ENCODE data around the gene EEIG1.

Gene EEIG1

DNA sequence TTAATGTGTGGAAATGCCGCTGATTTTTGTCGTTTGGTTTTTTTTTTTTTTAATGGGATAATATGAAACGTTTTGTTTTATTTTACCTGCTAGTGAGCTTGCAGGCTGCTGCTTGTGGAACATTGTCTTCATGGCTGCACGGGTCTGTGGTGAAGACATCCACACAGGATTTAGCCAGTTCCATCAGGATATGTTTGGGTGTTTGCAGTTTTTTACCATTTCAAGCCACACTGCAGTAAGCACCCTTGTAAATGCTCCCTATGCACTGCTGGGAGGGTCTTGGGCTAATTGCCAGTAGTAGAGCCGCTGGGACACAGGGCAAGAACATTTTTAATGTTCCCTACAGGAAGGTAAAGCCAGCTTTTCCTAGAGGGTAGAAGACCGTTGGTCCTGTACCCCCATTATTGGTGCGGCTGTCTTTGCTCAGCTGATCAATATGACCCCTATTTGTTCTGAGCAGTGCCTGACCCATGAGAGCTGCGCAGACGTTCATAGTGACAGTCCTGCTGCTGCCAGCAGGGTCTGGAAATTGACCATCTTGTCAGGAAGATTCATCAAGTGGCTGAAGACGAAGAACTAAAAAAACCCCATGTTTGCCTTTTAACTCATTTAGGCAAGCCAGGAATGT lies 20.5 kb upstream of the EEIG1 start:
- no peak for DNase-seq (ENCODE audit: low read depth)

DNA sequence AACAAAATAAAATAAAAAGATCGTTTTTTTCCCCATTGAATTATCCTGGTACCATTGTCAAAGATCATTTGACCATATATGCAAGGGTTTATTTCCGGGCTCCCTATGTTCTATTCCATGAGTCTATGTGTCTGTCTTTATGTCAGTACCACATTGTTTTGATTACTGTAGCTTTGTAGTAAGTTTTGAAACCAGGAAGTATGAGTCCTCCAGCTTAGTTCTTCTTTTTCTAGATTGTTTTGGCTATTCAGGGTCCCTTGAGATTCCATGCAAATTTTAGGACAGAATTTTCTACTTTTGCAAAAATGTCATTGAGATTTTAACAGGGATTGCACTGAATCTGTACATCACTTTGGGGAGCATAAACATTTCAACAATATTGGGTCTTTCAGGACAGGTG lies 18.7 kb upstream of the EEIG1 start:
- no peak for DNase-seq (ENCODE audit: low read depth)

GRCh38 chr9:127993721-127994120 lies 12.9 kb upstream of the EEIG1 start:
- no peak for DNase-seq (ENCODE audit: low read depth)

GRCh38 chr9:127991757-127992274 lies 11.0 kb upstream of the EEIG1 start:
- no peak for DNase-seq (ENCODE audit: low read depth)

DNA sequence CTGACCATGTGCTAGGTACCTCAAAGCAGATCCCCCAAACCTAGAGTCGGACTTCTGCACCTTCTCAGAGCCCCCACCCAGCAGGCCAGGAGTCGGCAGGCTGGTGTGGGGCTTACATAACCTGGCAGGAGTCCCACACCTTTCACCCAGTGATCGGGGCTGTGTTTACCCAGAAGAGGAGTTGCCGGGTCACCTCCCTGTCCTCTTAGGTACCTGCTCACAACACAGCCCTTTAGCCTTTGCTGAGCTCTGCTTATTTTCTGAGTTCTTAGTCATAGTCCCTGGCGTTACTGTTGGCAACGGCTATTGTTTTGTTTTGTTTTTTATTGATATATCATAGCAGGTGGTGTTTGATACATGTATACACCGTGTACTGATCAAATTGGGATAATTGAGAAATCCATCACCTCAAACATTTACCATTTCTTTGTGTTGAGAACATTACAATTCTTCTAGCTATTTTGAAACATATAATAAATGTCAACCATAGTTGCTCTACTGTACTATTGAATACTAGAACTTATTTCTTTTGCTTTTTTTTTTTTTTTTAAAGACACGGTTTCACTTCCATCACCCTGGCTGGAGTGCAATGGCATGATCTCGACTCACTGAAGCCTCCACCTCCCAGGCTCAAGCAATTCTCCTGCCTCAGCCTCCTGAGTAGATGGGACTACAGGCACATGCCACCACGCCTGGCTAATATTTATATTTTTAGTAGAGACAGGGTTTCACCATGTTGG lies 10.4 kb upstream of the EEIG1 start:
- DNase-seq (ENCODE audit: low read depth): no peak

DNA sequence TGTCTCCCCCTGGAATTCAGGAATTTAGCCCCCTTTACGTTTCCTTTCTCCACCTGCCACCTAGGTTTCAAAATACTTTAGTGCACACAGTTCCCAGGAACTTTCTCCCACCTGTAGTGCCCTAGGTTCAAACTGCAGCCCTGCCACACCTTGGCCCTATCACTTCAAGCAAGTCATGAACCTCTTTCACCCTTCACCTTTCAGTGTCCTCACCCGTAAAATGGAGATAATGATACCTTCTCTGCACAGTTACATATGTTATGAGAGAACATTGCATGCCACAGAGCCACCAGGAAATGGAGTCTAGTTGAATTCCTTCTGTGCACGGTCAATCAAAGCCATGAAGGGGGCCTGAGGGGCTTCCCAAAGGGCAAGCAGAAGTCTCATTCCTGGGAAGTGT lies 9.8 kb upstream of the EEIG1 start:
- no peak for DNase-seq (ENCODE audit: low read depth)

- no peak for DNase-seq (ENCODE audit: low read depth)
Measured at GRCh38 chr9:127989094-127989493, 8.3 kb upstream of the EEIG1 start.

DNA sequence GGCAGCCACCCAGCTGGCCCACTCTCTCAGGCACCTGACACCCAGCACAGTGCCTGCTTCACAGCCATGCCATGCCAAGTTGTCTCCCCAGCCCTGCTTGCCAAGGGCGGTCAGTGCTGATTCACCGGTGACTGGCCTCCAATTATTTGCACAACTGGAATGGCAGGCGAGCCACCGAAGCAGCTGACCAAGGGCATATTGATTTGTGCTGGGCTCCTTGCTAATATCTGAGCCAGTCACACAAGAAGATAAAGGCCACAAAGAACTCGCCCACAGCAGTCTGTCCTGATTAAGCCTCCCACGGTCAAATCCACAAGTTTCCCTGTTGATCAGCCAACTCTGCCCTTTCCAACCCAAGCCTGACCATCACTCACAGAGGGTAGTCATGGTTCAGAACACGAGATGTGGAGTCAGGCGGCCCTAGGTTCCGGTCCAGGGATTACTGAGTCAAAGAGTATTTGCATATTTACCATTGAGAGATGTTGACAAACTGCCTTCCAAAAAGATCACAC lies 6.4 kb upstream of the EEIG1 start:
- peak; percentile 55 for DNase-seq (ENCODE audit: low read depth)

DNA sequence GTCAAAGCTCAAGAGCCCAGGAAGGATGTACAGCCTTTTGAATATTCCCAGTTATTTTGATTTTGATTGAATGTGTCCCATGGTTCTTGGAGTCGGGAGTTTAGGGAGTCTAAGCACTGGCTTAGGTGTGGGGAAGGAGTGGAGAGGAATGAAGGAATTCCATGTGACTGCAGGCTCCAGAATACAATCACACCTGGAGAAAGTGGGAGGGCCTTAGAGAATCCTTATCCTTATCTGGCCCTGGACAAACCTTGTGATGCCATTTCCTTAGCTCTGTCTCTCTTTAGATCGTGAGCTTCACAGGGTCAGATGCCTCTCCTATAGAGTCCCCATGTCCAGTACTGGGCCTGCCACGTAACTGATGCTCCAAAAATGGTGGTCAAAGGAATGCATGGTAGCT lies 4.2 kb upstream of the EEIG1 start:
- DNase-seq (ENCODE audit: low read depth): no peak

DNA sequence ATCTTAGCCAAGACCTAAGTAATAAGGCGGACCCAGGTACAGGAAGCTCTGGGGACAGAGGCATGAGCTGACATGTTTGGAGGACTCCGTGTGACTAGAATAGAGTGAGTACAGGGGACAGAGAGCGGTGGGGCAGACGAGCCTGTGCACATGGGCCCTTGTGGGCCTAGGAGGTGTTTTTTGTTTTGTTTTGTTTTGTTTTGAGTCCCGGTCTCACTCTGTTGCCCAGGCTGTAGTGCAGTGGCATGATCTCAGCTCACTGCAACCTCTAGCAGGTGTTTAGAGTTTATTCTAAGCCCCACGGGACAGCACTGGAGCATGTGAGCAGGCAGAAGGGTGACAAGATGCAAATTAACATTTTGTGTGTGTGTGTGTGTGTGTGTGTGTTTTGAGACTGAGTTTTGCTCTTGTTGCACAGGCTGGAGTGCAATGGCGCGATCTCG lies 3.1 kb upstream of the EEIG1 start:
- no peak for DNase-seq (ENCODE audit: low read depth)

DNA sequence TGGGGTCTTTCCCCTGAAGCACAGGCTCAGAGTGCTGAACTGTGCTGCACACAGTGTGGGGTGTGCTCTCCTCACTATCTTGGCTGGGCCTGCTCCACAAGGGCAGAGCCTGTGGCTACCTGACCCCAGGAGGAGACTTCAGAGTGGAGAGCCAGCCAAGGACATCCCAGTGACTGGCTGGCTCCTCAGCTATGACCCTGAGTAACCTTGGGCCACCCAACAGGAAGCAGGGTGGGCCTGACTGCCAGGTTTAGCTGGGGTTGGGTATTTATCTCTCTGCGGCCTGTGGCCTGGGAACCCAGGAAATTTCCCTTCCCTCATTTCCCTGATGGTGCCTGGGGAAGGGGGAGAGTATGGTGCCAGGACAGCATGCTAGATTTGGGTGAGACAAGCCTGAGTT lies 2.1 kb upstream of the EEIG1 start:
- no peak for DNase-seq (ENCODE audit: low read depth)

GRCh38 chr9:127981559-127982121 lies 851 bp upstream of the EEIG1 start:
- DNase-seq (ENCODE audit: low read depth): no peak

GRCh38 chr9:127980060-127980705 lies 606 bp downstream of the EEIG1 start:
- no peak for DNase-seq (ENCODE audit: low read depth)

DNA sequence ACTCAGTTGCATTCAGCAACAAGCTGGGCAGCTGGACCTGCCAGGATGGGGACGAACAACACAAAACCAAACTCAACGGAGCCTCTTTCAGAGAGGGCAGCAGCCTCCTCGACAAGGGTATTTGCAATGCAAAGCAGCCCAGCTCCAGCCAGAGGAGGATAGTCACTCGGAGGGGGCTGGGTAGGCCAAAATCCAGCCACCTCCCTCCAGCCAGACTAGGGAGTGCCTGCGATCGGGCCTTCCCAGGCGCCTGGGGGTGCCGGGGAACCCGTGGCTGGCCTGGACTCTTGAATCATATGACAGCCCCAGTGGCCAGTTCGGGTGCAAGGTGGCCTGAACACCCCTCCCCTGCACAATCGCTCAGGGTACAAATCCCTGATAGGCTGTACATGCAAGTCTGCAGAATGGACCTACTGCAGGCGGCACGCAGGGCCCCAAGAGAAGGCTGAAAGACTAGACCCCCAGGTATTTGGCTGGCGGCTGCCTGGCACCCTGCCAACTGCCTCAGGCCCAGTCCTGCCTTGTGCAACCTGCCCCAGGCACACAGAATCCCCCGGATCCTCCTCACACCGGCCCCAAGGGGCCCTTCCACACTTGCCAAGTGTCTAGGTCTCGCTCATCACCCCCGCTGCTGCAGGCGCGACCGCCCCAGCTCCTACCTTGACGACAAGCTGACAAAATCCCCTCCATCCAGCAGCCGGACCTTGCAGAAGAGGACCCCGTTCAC lies 1.3 kb downstream of the EEIG1 start:
- peak; percentile 60 for DNase-seq (ENCODE audit: low read depth)

- no peak for DNase-seq (ENCODE audit: low read depth)
Measured at GRCh38 chr9:127979015-127979332, 1.8 kb downstream of the EEIG1 start.

GRCh38 chr9:127977884-127978647 lies 2.7 kb downstream of the EEIG1 start:
- peak; percentile 73 for DNase-seq (ENCODE audit: low read depth)

- DNase-seq (ENCODE audit: low read depth): no peak
Measured at GRCh38 chr9:127977009-127977883, 3.5 kb downstream of the EEIG1 start.

- DNase-seq (ENCODE audit: low read depth): no peak
Measured at GRCh38 chr9:127976498-127976897, 4.3 kb downstream of the EEIG1 start.

DNA sequence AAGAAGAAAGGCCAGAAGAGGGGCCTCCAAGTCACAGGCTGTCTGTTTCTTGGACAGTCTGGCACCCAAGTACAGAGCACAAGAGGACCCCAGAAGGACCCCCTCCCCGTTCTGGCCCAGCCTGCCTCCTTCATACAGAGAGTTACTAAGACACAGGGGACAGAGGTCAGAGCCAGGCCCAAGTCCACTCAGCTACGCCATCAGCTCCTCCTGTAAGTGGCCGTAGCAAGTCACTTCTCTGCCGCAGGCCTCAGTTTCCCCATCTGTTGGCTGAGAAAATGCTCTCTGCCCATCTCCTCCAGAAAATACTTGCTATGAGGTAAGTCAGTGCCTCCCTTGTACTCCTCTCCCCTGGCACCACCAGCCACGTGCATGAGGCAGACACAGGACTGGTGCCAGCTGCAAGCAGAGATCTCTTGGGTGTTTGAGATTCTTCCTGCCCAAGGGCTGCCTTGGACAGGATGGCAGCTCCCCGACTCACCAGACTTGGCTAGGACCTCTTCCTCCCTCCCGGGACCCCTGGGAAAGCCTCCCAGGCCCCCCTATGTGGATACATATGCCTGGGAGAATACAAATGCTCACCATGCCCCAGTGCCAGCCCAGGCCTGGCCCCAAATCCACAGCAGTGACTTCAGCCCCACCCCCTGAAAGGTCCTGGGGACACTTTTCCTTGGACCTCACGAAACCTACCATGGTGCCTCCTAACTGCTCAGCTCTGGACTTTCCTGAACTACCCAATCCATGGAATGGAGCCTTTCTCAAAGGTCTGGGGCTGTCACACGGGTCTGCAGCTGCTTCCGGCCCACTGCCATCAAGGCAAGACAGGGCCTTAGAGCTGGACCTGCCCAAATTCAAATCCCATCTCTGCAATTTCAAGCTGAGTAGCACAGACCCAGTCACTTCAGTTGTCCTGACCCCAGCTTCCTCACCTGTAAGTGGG lies 5.1 kb downstream of the EEIG1 start:
- DNase-seq (ENCODE audit: low read depth): peak; percentile 60

All from fibroblast of gingiva (primary cell).